Activated T-cell treated with anti-CD3 and anti-CD28 coated beads, Interleukin-2, amount 50 U/mL, for 4 hours (primary cell): ENCODE results near the gene FBXL7. TPM values are rescaled to one million over a fixed set of nuclear protein-coding genes. Genes with fewer than 3 reads are reported as not detected.

Source experiments
- ATAC-seq, 2 donors: fragments of 200-7000 bp; cut with Tn5 transposase; one replicate each; pipeline ENCODE4 v1.10.0; 2021
- DNase-seq: peaks from one replicate; pipeline ENCODE4 v3.0.0-alpha.2; 2020
- H3K27me3 Mint-ChIP-seq: one replicate; pipeline ENCODE4 v1.8.0; 2021; ENCODE audit warnings: low read depth, mixed read lengths
- H3K36me3 Mint-ChIP-seq: one replicate; pipeline ENCODE4 v1.8.0; 2022; ENCODE audit warnings: mixed read lengths; ENCODE audit not compliant: insufficient read depth
- H3K4me1 Mint-ChIP-seq: one replicate; pipeline ENCODE4 v1.8.0; 2021; ENCODE audit warnings: low read depth, mixed read lengths
- H3K4me3 Mint-ChIP-seq: one replicate; pipeline ENCODE4 v1.8.0; 2021; ENCODE audit warnings: mild to moderate bottlenecking, moderate library complexity, mixed read lengths
- H3K9me3 Mint-ChIP-seq: one replicate; pipeline ENCODE4 v1.8.0; 2021; ENCODE audit warnings: mixed read lengths
- total RNA-seq, 3 donors: library from RNA; stranded (reverse); gene quantifications; one replicate each; pipeline ENCODE4 v1.2.1, GENCODE V29; 2021

The FBXL7 gene
- total RNA-seq: not detected

DNA sequence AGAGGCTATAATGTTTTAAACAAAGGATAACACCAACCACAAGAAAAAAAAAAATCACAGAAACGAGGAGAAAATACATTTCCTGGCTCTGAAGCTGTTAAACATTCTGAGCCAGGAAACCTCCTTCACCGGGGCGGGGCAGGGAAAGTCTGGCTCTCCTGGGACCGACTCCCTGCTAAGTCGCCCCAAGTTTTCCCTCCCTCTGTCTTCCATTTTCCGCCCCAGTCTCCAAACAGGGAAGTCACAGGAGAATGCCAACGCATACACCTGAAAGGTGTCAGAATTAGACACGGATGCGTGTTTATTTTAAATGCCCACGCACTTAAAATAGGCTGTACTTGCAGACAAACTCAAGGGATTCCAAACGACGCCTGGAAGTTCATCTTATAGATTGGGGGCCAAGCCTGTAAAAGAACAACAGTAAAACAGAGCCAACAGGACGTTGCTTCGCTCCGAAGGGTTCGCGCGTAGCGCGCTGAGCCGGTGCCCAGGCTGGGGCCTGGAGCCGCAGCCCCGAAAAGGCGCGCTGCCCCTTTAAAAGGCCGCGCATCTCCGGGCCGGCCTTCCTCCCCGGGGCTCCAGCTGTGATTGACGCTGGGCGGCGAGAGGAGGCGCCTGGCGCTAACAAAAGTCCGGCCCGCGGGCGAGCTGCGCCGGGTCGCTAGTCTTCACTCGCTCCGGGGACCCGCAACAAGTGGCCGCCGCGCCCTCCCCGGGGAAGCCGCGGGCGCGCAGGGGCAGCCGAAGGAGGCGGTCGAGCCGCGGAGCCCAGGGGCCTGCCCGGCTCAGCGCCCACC lies at the start of gene FBXL7:
FBXL7 (plus strand) TSS at position 653 of the 797 bp plus-strand sequence.
- no peak for DNase-seq
- H3K4me1 Mint-ChIP-seq: no peaks in the 10 kb centered on the region
- no peak for ATAC-seq
- no peak within 1 kb of the TSS for H3K4me3 Mint-ChIP-seq
- H3K27me3 Mint-ChIP-seq: peaks cover 37% of the 10 kb centered on the region
- H3K36me3 Mint-ChIP-seq: no peaks in the 10 kb centered on the region
- peaks cover 6% of the 10 kb centered on the region for H3K9me3 Mint-ChIP-seq

GRCh38 chr5:15450473-15450872 lies 49.5 kb upstream of the FBXL7 start:
- H3K4me1 Mint-ChIP-seq: no peaks in the 10 kb centered on the region
- DNase-seq (no peak), ATAC-seq (no peak)
- H3K36me3 Mint-ChIP-seq: no peaks in the 10 kb centered on the region
- H3K27me3 Mint-ChIP-seq: no peaks in the 10 kb centered on the region
- no peak overlapping the region for H3K4me3 Mint-ChIP-seq
- H3K9me3 Mint-ChIP-seq: peaks cover 8% of the 10 kb centered on the region

DNA sequence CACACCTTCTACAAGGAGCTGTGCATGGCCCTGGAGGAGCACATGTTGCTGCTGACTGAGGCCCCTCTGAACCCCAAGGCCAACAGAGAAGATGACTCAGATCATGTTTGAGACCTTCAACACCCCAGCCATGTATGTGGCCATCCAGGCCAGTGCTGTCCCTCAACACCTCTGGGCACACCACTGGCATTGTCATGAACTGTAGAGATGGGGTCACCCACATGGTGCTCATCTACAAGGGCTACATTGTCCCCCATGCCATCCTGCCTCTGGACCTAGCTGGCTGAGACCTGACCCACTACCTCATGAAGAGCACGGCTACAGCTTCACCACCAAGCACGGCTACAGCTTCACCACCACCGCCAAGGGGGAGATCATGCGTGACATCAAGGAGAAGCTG lies 49.0 kb upstream of the FBXL7 start:
- Mint-ChIP-seq H3K9me3 (peaks cover 12% of the 10 kb centered on the region), H3K4me3 (no peak overlapping the region), H3K4me1 (no peaks in the 10 kb centered on the region), H3K36me3 (no peaks in the 10 kb centered on the region), H3K27me3 (no peaks in the 10 kb centered on the region)
- no peak for ATAC-seq
- DNase-seq: no peak

- Mint-ChIP-seq H3K4me3 (no peak overlapping the region), H3K9me3 (peaks cover 17% of the 10 kb centered on the region), H3K4me1 (no peaks in the 10 kb centered on the region), H3K36me3 (no peaks in the 10 kb centered on the region), H3K27me3 (no peaks in the 10 kb centered on the region)
- no peak for ATAC-seq
- DNase-seq: no peak
These were observed 48.0 kb upstream of the FBXL7 start for GRCh38 chr5:15452030-15452429.

DNA sequence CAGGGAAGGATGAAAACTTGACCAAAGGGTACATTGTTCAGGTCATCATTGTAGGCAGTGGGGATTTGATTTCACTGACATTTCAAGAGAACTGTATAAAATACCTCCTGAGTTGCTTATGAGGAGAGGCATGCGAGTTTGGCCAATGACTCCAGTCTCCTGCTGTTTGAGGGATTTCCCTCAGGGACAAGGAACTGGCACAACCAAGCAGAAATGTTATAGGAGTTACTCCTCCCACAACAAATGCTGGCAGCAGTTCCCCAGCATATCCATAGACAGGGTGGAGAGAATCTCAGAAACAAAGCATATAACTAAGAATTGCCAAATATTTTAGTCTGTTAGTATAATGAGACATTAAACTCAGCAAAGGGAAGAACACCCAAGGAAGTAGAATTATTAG lies 47.2 kb upstream of the FBXL7 start:
- no peaks in the 10 kb centered on the region for H3K4me1 Mint-ChIP-seq
- H3K9me3 Mint-ChIP-seq: peaks cover 22% of the 10 kb centered on the region
- DNase-seq (no peak), ATAC-seq (no peak)
- H3K27me3 Mint-ChIP-seq: no peaks in the 10 kb centered on the region
- no peaks in the 10 kb centered on the region for H3K36me3 Mint-ChIP-seq
- no peak overlapping the region for H3K4me3 Mint-ChIP-seq

GRCh38 chr5:15459200-15459599 lies 40.8 kb upstream of the FBXL7 start:
- DNase-seq (no peak), ATAC-seq (no peak)
- peaks cover 23% of the 10 kb centered on the region for H3K9me3 Mint-ChIP-seq
- no peaks in the 10 kb centered on the region for H3K27me3 Mint-ChIP-seq
- no peak overlapping the region for H3K4me3 Mint-ChIP-seq
- no peaks in the 10 kb centered on the region for H3K4me1 Mint-ChIP-seq
- H3K36me3 Mint-ChIP-seq: no peaks in the 10 kb centered on the region

DNA sequence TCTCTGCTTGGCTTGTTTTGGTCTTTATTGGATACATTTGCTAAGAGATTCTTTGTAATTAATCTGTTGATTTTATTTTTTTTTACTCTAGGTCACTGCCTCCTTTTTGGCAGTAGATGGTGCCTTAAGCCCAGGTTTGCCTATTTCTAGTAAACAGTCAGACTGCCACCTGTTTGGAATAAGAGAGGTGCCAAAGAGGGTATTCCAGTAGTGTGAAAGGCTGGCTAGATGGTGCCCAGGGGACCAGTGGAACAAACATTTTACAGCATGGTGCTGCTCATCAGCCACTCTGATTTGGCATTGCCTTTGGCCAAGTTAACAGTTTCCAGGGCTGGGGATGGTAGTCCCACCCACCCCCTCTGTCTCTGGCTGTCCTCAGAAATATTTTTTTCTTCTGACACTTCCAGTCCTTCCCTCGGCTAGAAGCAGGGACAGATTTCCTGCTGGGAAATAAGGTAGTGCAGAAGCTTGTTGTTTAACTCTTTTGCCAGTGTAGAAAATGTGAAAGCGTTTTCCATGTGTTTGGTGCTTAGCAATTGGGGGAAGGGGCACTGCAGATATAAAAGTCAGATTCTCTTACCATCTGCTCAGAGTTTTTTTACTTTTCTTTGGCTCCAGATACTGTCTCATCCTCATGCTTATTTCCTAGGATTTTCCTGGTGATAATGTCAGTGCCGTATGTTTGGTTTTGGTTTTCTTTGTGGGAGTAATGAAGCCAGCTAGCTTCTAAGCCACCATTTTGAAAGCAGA lies 36.6 kb upstream of the FBXL7 start:
- no peak for ATAC-seq
- no peak for DNase-seq
- H3K27me3 Mint-ChIP-seq: no peaks in the 10 kb centered on the region
- H3K9me3 Mint-ChIP-seq: peaks cover 2% of the 10 kb centered on the region
- H3K4me1 Mint-ChIP-seq: no peaks in the 10 kb centered on the region
- H3K36me3 Mint-ChIP-seq: no peaks in the 10 kb centered on the region
- H3K4me3 Mint-ChIP-seq: no peak overlapping the region

- no peak overlapping the region for H3K4me3 Mint-ChIP-seq
- DNase-seq (no peak), ATAC-seq (no peak)
- H3K4me1 Mint-ChIP-seq: no peaks in the 10 kb centered on the region
- no peaks in the 10 kb centered on the region for H3K27me3 Mint-ChIP-seq
- H3K9me3 Mint-ChIP-seq: peaks cover 10% of the 10 kb centered on the region
- no peaks in the 10 kb centered on the region for H3K36me3 Mint-ChIP-seq
These were observed 27.9 kb upstream of the FBXL7 start for GRCh38 chr5:15472116-15472515.

DNA sequence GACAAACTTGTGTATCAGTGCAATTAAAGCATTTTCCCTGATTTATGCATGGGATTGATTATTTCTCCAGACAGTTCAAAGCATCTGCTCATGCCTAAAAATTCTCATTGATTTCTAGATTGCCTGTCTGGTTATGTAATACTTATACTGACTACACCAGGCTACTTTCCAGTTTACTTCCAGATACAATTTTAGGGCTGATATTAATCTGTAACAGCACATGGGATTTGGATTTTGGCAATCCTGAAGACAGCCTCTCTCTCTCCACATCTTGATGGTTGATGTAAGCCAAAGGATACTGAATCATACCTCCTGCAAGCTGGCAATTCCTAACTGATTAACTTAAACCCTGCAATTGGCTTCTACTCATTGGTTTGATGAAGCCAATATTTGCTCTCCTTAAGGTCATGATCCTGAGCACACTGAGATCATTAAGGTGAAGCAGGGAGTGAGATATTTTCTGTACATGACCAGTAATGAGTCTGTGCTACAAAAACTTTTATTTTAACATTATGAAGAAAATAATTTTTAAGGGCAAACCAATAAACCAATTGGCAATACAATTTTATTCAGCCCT lies 25.7 kb upstream of the FBXL7 start:
- no peaks in the 10 kb centered on the region for H3K27me3 Mint-ChIP-seq
- ATAC-seq (no peak), DNase-seq (no peak)
- H3K4me3 Mint-ChIP-seq: no peak overlapping the region
- peaks cover 25% of the 10 kb centered on the region for H3K9me3 Mint-ChIP-seq
- no peaks in the 10 kb centered on the region for H3K36me3 Mint-ChIP-seq
- no peaks in the 10 kb centered on the region for H3K4me1 Mint-ChIP-seq

GRCh38 chr5:15475367-15475766 lies 24.6 kb upstream of the FBXL7 start:
- H3K27me3 Mint-ChIP-seq: no peaks in the 10 kb centered on the region
- peaks cover 22% of the 10 kb centered on the region for H3K9me3 Mint-ChIP-seq
- no peak overlapping the region for H3K4me3 Mint-ChIP-seq
- H3K36me3 Mint-ChIP-seq: no peaks in the 10 kb centered on the region
- DNase-seq (no peak), ATAC-seq (no peak)
- no peaks in the 10 kb centered on the region for H3K4me1 Mint-ChIP-seq

DNA sequence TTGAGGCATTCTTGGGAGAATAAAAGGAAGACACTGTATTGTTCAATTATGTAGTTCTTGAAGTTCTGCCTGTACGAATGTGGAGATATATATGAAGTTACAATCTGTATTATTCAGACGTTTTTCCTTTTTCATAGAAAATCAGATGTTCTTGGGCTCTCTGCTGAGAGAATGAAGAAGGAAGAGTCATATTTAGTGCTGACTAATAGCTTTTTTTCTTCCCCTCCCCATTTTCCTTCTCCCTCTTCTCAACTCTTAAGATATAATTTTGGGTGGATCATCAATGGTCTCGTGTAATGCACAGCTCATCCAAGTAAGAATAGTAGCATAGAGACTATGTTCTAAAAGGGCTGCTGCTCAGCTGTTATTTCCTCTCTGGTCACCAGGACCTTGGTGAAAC lies 23.0 kb upstream of the FBXL7 start:
- DNase-seq: no peak
- Mint-ChIP-seq H3K4me3 (no peak overlapping the region), H3K27me3 (no peaks in the 10 kb centered on the region), H3K9me3 (peaks cover 22% of the 10 kb centered on the region), H3K4me1 (no peaks in the 10 kb centered on the region), H3K36me3 (no peaks in the 10 kb centered on the region)
- no peak for ATAC-seq

DNA sequence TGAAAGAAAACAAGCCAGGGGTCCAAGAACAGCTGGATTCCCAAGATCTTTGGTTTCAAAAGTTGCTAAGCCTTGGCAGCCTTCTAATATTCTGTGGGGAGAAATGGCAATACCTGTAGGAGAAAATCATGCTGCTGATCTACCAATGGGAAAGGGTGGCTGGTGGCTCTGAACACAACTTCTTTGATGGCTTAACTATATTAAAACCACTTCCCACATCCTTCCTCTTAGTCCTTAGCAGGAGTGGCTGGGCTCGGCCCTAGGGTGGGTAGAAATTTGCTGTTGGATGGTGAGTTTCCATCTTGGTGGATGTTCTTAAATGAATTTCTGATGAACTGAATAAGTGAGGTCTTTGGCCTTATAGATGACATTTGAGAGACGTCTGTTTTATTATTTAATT lies 19.5 kb upstream of the FBXL7 start:
- H3K9me3 Mint-ChIP-seq: peaks cover 20% of the 10 kb centered on the region
- ATAC-seq (no peak), DNase-seq (no peak)
- no peaks in the 10 kb centered on the region for H3K36me3 Mint-ChIP-seq
- no peaks in the 10 kb centered on the region for H3K4me1 Mint-ChIP-seq
- no peaks in the 10 kb centered on the region for H3K27me3 Mint-ChIP-seq
- H3K4me3 Mint-ChIP-seq: no peak overlapping the region

DNA sequence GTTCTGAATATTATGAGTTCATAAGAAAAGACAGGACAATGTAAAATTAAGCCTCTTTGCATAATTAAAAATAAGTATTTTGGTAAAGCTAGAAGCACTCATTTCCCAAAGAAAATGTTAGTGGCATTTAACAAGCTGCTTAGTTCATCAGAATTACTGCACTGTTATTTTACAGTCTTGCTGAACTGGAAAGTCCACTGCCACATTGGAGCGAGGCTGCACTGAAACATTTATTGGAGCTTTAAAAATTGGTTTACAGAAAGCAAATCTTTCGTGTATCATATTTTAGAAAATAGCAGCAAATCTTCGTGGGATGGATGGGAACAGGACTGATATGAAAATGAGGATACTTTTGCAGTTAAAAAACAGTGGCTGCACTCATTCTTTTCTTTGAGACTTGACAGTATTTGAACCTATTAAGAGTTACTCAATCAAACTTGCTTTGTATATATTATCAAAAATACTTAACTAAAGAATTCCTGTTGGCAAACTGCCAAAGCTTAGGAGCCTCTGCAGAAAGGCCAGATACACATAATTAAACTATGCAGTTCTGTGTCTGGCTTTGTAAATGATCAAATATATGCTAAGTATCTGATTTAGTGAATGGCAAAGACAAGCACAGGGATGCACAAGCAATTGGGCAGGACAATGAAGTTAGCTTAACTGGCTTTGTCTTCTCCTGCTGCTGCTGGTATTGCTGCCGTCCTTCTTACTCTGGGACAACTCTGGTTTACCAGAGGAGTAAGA lies 16.5 kb upstream of the FBXL7 start:
- Mint-ChIP-seq H3K9me3 (peaks cover 11% of the 10 kb centered on the region), H3K36me3 (no peaks in the 10 kb centered on the region), H3K4me3 (no peak overlapping the region), H3K27me3 (no peaks in the 10 kb centered on the region), H3K4me1 (no peaks in the 10 kb centered on the region)
- ATAC-seq (no peak), DNase-seq (no peak)

DNA sequence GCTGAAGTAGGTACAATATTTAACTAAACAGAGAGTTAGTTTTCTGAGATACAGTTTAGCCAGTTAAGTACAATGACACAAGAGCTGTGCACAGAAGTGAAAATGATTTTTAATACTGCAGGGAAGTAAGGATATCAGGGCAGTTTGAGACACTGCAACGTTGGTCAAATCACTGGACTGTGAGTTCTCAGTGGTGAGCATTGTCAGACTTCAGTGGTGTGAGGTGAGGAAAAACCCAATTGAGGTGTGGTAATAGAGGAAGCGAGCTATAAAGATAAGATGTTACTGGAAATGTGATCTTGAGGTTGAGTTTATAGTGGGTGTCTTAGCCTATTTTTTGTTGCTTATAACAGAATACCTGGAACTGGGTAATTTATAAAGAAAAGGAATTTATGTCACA lies 12.8 kb upstream of the FBXL7 start:
- no peak for DNase-seq
- ATAC-seq: no peak
- Mint-ChIP-seq H3K4me3 (no peak overlapping the region), H3K36me3 (no peaks in the 10 kb centered on the region), H3K27me3 (no peaks in the 10 kb centered on the region), H3K9me3 (peaks cover 4% of the 10 kb centered on the region), H3K4me1 (no peaks in the 10 kb centered on the region)
